Left cardiac atrium (tissue), 4 donors: ENCODE measurements around the gene NCOA3. TPM values are rescaled to one million over a fixed set of nuclear protein-coding genes. Genes with fewer than 3 reads are reported as not detected.
"Not testable (repeated sequence)": the region's sequence is repeated elsewhere in the genome, so short reads cannot be mapped to it uniquely, and the experiment has no call there.

Source experiments
- ATAC-seq, 2 donors: fragments of 200-7000 bp; cut with Tn5 transposase; one replicate each; pipeline ENCODE4 v1.9.1; 2020; ENCODE audit warnings: mild to moderate bottlenecking in 2 of 2, moderate library complexity in 2 of 2
- DNase-seq: peaks from one replicate; pipeline ENCODE4 v3.0.0-alpha.2; 2020
- intact Hi-C, 2 donors: fragments of 100-400 bp; cut with DNase I; formaldehyde crosslinking; loops; one replicate each; pipeline versions ENCODE4 v1.14.1 to v1.15.1; 2022 to 2023
- total RNA-seq, 2 donors: library from RNA; stranded (reverse); fragmentation: NEBNext Ultra II Directional; extraction: Animal tissue kit (Norgen Biotek cat#: 25700); gene quantifications; one replicate each; pipeline ENCODE4 v1.2.1, GENCODE V29; 2021
- donor health status: DM: no; HTN: yes; CAD: no.
- donor health status: DM: no; HTN: yes; CAD: no; lungs with severe emphysema.
- donor health status: DM: yes; HTN: yes; CAD: no.
- donor health status: Dilated cardiomyopathy.

The NCOA3 gene
- total RNA-seq, 2 donors from 2014 or later: 18.6 to 25.2 TPM

DNA sequence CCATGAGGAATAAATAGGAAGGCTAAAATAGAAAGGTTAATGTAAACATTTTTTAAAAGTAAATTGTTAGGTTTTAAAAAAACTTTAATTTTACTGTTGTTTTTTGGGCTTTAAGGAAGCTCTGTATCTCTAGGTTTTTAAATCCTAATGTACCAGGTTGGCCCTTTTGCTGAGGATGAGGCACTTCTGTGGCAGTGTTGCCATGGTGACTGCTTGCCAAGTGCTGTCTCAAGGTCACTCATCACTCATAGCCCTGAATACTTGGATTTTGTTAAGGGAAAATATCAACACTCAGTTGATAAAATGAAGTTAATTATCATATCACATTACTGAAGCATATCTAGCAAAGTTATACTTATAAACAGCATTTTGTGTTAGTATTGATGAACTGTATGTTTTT is 50.2 kb downstream of the NCOA3 start:
- intact Hi-C loops: no loop called here
- no peak for ATAC-seq
- no peak for DNase-seq

DNA sequence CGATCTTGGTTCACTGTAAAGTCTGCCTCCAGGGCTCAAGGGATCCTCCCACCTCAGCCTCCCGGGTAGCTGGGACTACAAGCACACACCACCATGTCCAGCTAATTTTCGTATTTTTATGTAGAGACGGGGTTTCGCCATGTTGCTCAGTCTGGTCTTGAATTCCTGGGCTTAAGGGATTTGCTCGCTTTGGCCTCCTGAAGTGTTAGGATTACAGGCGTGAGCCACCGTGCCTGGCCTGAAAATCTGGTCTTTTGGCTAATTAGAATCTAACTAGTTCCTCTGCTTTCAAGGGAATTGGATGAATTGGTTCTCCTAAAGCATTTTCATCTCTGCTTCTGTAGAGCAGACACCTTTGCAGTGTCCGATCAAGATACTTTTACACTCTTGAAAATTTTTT is 51.3 kb downstream of the NCOA3 start:
- ATAC-seq (no peak), DNase-seq (no peak)
- intact Hi-C loops: no loop called here

DNA sequence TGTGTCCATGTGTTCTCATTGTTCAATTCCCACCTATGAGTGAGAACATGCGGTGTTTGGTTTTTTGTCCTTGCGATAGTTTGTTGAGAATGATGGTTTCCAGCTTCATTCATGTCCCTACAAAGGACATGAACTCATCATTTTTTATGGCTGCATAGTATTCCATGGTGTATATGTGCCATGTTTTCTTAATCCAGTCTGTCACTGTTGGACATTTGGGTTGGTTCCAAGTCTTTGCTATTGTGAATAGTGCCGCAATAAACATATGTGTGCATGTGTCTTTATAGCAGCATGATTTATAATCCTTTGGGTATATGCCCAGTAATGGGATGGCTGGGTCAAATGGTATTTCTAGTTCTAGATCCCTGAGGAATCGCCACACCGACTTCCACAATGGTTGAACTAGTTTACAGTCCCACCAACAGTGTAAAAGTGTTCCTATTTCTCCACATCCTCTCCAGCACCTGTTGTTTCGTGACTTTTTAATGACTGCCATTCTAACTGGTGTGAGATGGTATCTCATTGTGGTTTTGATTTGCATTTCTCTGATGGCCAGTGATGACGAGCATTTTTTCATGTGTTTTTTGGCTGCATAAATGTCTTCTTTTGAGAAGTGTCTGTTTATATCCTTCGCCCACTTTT is 52.0 kb downstream of the NCOA3 start:
- intact Hi-C loops, ATAC-seq, DNase-seq: not testable (repeated sequence)

DNA sequence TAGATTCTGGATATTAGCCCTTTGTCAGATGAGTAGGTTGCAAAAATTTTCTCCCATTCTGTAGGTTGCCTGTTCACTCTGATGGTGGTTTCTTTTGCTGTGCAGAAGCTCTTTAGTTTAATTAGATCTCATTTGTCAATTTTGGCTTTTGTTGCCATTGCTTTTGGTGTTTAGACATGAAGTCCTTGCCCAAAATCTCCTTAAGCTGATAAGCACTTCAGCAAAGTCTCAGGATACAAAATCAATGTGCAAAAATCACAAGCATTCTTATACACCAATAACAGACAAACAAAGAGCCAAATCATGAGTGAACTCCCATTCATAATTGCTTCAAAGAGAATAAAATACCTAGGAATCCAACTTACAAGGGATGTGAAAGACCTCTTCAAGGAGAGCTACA is 52.6 kb downstream of the NCOA3 start:
- intact Hi-C loops, ATAC-seq, DNase-seq: not testable (repeated sequence)

DNA sequence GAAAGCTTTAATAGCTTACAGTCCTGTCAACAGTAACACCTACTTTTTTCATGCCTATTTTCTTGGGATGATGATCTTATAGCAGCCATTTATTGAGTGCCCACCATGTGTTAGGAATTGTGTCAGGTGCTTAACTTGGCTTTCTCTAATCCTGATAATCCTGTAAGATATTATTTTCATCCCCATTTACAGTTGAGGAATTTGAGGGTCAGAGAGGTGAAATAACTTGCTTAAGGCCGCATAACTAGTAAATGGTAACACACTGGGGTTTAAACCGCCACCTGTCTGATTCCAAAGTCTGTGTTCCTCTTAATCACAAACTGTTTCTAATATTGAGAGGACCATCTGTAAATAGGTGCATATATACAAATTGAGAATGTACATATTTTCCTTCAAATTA is 55.5 kb downstream of the NCOA3 start:
- DNase-seq (no peak), ATAC-seq (no peak)
- intact Hi-C loops: no loop called here

DNA sequence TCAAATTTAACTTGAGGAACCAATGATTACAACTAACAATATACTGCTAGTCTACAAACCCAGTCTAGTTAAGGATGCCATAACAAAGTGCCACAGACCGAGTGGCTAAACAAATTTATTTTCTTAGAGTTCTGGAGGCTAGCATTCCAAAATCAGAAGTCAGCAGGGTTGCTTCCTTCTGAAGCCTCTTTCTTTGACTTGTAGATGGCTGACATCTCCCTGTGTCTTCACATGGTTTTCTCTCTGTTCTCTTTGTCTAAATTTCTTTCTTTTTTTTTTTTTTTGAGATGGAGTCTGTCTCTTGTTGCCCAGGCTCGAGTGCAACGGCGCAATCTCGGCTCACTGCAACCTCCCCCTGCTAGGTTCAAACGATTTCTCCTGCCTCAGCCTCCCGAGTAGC is 56.1 kb downstream of the NCOA3 start:
- DNase-seq (no peak), ATAC-seq (no peak)
- intact Hi-C loops: no loop called here

DNA sequence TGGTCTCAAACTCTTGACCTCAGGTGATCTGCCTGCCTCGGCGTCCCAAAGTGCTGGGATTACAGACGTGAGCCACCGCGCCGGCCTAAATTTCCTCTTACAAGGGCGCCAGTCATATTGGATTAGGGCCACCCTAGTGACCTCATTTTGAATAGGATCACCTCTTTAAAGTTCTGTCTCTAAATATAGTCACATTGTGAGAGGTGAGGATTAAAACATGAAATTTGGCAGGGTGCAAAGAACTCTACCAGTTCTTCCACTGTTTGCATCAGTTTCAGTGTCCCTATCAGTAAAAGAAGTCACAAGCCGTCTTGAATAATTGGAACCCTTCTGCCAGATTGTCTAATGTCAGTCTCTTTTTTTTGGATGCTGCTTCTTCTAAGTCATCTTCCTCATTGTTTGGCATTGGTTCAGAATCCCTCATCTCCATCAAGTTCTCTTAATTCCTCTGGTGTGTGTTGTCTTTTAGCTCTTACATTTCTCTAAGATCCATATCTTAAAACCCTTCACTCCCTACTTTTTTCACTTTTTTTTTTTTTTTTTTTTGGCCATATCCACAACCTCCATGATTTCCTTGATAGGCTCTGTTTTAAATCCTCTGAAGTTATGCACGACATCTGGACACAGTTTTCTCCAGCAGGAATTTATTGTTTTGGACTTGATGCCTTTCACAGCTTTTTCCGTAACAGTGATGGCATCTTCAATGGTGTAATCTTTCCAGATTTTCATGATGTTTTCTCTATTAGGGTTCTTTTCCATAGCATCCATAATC is 56.8 kb downstream of the NCOA3 start:
- intact Hi-C loops: no loop called here
- DNase-seq: no peak
- ATAC-seq: no peak

DNA sequence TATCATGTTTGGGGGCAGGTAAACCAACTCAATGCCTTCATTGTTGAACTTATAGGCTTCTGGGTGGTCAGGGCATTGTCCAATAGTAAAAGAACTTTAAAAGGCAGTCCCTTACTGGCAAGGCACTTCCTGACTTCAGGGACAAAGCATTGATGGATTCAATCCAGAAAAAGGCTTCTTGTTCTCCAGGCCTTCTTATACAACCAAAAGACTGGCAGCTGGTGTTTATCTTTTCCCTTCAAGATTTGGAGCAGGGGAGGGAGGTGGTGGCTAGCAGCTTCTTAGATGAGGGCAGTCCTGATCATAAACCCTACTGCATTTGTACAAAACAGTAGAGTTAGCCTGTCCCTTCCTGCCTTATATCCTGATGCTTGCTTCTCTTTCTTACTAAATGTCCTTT is 57.5 kb downstream of the NCOA3 start:
- intact Hi-C loops: no loop called here
- peak in 1 of 2 donors; percentile 15 for ATAC-seq
- no peak for DNase-seq

DNA sequence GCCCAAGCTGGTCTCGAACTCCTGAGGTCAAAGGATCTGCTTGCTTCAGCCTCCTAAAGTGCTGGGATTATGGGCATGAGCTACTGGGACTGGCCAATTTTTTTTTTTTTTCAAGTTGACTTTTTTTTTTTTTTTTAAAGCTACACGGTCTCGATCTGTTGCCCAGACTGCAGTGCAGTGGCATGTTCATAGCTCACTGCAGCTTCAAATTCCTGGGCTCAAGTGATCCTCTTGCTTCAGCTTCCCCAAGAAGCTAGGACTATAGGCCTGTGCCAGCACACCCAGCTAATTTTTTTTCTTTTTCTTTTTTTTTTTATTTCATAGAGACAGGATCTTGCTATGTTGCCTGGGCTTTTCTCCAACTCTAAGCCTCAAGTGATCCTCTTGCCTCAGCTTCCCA is 59.5 kb downstream of the NCOA3 start:
- DNase-seq (no peak), ATAC-seq (peak; percentile 20 to 91)
- intact Hi-C loops: no loop called here

DNA sequence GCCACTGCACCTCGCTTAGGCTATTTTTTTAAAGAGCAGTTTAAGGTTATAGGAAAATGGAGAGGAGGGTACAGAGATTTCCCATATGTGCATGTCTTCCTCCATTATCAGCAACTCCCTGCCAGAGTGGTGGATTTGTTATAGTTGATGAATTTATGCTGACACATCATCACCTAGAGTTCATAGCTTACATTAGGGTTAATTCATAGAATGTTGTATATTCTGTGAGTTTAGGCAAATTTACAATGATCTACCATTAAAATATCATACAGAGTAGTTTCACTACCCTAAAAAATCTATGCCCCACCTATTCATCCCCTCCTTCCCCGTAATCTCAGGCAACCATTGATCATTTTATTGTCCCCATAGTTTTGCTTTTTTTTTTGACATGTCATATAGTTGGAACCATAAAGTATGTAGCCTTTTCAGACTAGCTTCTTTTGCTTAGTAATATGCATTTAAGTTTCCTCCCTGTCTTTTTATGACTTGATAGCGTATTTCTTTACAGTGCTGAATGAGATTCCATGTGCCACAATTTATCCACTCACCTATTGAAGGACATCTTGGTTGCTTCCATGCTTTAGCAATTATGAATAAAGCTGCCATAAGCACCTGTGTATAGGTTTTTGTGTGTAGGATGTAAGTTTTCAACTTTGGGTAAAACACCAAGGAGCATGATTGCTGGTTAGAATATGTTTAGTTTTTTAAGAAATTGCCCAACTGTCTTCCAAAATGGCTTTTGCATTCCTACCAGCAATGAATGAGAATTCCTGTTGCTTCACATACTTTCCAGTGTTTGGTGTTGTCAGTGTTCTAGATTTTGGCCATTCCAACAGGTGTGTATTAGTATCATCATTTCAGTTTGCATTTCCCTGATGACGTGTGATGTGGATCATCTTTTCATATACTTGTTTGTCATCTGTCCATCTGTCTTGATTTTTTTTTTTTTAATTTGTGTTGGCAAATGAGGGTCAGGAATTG is 60.2 kb downstream of the NCOA3 start:
- ATAC-seq: no peak
- intact Hi-C loops: no loop called here
- no peak for DNase-seq

DNA sequence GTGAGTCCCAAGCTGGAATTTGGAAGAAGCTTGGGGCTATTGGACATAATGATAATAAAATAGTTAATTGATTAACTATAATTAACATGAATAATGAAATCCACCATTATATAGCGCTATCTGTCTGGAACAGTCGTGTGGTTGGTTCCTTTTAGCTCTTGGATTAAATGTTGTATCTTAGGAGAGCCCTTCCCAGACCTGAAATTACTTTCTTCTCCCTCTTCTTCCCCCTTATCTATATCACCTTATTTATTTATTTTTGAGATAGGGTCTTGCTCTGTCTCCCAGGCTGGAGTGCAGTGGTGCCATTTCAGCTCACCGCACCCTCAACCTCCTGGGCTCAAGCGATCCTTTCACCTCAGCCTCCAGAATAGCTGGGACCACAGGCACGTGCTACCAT is 64.6 kb downstream of the NCOA3 start:
- no peak for DNase-seq
- intact Hi-C loops: no loop called here
- ATAC-seq: no peak

DNA sequence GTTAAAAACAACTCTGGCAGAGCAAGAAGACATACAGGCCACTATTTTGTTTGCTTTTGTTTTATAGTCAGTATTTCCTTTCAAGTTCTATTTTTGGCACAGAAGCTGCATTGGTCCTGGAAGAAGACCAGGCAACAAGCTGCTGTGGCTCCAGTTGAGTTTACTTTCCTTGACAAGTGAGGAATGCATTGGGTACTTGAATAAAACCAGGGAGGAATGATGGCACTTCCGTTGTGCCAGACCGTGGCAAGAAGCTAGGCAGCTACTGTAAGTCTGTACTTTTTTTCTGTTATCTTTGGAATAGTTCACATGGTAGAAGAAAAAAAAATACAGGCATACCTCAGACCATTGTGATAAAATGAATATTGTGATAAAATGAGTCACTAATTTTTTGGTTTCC is 66.3 kb downstream of the NCOA3 start:
- no peak for DNase-seq
- peak; percentile 67 to 78 for ATAC-seq
- intact Hi-C loops: no loop called here

DNA sequence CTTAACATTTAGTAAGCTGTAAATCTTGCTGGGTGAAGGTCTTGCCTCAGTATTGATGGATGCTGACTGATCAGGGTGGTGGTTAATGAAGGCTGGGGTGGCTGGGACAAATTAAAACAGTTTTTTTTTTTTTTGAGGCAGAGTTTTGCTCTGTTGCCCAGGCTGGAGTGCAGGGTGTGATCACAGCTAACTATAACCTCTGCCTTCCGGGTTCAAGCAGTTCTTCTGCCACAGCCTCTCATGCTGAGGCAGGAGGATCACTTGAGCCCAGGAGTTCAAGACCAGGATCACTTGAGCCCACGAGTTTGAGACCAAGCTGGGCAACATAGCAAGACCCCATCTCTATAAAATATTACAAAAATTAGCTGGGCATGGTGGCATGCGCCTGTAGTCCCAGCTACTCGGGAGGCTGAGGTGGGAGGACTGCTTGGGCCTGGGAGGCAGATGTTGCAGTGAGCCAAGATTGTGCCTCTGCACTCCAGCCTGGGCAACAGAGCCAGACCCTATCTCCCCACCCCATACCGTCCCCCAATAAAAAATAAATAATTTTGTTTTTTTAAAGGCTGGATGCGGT is 67.2 kb downstream of the NCOA3 start:
- intact Hi-C loops: no loop called here
- no peak for ATAC-seq
- DNase-seq: no peak

DNA sequence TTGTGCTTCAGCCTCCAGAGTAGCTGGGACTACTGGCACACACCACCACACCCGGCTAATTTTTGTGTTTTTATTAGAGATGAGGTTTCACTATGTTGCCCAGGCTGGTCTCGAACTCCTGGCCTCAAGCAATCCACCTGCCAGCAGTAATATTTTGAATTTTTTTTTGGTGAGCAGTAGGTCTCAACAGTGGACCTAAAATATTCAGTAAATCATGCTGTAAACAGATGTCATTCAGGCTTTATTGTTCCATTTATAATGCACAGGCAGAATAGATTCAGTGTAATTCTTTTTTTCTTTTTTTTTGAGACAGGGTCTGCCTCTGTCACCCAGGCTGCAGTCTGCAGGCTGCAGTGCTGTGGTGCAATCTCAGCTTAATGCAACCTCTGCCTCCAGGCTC is 69.7 kb downstream of the NCOA3 start:
- DNase-seq (no peak), ATAC-seq (no peak)
- intact Hi-C loops: no loop called here

DNA sequence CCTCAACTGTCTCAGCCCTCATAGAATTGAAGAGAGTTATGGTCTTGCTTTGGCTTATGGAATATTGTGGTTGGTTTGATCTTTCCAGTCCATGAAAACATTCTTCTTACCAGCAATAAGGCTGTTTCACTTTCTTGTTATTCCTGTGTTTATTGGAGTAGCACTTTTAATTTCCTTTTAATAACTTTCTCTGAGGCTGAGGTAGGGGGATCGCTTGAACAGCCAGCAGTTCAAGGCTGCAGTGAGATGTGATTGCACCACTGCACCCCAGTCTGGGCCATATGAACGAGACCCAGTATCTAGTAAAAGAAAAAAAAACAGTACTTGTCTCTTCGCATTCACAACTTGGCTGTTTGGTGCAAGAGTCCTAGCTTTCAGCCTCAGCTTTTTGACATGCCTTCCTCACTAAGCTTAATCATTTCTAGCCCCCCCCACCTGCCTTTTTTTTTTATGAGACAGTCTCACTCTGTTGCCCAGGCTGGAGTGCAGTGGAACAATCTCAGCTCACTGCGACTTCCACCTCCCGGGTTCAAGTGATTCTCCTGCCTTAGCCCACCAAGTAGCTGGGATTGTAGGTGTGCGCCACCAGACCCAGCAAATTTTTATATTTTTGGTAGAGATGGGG is 70.5 kb downstream of the NCOA3 start:
- no peak for DNase-seq
- no peak for ATAC-seq
- intact Hi-C loops: no loop called here

DNA sequence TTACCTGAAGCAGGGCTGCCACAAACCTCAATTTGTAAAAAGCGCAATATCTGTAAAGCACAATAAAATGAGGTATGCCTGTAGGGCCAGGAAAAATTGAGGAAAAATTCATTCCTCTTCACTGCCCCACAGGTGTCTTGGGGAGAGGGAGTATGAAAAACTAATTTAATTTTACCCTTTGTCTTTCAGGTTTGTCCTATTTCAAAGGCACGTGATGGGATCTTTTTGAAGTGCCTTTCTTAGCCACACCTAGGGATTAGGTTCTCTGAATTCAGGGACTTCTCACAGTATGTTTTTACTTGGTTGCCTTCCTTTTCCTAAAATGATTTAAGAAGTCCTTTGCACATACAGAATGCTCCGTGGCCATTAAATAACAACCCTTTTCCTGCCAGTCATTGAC is 71.9 kb downstream of the NCOA3 start:
- intact Hi-C loops: no loop called here
- DNase-seq: no peak
- no peak for ATAC-seq

DNA sequence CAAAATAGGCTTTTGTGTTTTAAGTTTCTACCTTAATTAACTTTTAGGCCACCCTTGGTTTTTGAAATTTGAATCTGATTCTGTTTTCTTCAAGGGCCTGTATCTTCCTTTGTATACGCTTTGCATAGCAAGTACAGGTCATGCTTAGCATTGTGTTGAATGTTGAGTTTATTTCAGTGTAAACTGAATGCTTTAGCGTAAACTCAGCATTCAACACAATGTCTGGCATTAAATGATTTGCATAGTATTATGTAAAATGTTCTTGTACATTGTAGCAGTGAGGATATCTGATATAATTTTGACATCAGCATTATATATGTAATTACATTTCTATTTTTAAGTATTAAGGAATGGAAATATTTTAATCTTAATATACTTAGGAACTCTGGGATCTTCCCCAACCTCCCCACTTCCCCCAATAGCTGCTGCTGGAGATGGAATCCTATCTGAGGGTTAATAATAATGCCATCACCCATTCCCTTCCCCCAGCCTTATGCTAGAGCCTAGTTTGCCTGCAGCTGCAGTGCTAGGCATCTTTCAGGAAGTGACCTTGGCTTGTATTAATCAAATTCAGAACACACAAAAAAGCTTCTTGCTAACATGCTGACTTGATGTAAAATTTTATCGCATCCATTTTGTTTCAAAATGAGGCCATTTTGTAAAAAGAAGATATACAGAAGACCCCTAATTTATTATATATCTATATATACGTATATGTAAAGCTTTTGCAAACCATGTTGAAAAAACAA is 73.1 kb downstream of the NCOA3 start:
- ATAC-seq (no peak), DNase-seq (no peak)
- intact Hi-C loops: loop anchor here in 1 of 2 donors (5.0 kb wide), 1 partner anchor 72 kb away; the partner anchor contains the start of gene NCOA3

DNA sequence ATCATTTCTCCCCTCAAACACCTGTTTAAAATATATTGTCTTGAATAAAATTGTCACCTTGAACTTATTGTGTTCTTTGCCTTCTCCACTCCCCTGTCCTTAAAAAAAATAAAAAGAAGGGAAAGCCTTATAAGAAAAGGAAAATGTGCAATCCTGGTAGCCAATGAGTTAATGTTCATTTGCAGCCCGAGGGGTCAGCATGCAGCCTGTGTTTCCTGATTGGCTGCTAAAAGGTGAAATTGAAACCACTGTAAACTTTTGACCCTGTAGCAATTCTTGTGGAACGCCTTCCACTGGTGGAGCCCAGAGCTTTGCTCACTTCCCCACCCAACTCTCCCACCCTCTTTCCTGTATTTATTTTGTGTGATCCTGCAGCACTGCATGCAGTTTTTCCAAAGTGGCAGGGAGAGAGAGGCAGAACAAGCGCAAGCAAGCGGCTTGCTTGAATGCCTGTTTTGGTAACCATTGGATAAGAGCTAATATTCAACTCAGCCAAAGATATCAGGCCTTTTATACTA is 74.9 kb downstream of the NCOA3 start:
- peak; percentile 59 for DNase-seq
- intact Hi-C loops: loop anchor here in 1 of 2 donors (5.0 kb wide), 1 partner anchor 74 kb away; the partner anchor contains the start of gene NCOA3

More for the DNA sequence above, 74.9 kb downstream of the NCOA3 start:
- peak; percentile 96 to 97 for ATAC-seq
